ENCODE measurements around the gene RNF187.

- TF ChIP-seq CTCF (conservative IDR thresholded peaks at IDR 0.05 in 1 of 2, IDR thresholded peaks at IDR 0.05 in 1 of 2; ENCODE audit: extremely low read depth in 1 of 2, insufficient read depth in 1 of 2, low read depth in 1 of 2, low read length in 2 of 2) (no peak), EZH2 (IDR thresholded peaks at IDR 0.05; ENCODE audit: borderline replicate concordance, low read length) (no peak)
Observed at GRCh38 chr1:228463559-228464455, 23.4 kb upstream of the RNF187 start.

All from mammary epithelial cell (primary cell).